ENCODE data around the gene PDS5A.
"Not testable (repeated sequence)": the region's sequence is repeated elsewhere in the genome, so short reads cannot be mapped to it uniquely, and the experiment has no call there.

GRCh38 chr4:39781988-39782387, 195.7 kb downstream of the PDS5A start:
- TF ChIP-seq CTCF (conservative IDR thresholded peaks at IDR 0.05 in 1 of 2, IDR thresholded peaks at IDR 0.05 in 1 of 2; ENCODE audit: low read depth in 1 of 2, low read length in 2 of 2); EZH2 (IDR thresholded peaks at IDR 0.05; ENCODE audit: low read length, missing control alignments): not testable (repeated sequence)

Measured in fibroblast of lung (primary cell).